HG03066 (cell line): ENCODE measurements around the gene SPRY1.

Experiments used
- ATAC-seq: cut with Tn5 transposase; IDR thresholded peaks from one replicate; pipeline ENCODE4 v1.9.1; 2021; ENCODE audit warnings: low read depth; ENCODE audit not compliant: unreplicated experiment

The SPRY1 gene

GRCh38 chr4:123406872-123407271 lies 10.3 kb downstream of the SPRY1 start:
- ATAC-seq, result no peak

- no peak for ATAC-seq
These were observed 12.0 kb downstream of the SPRY1 start for GRCh38 chr4:123408471-123409084.

- ATAC-seq, result no peak
These were observed 12.7 kb downstream of the SPRY1 start for GRCh38 chr4:123409334-123409733.

- ATAC-seq, result no peak
These were observed 14.9 kb downstream of the SPRY1 start for GRCh38 chr4:123411514-123411913.

- ATAC-seq, result peak; percentile 73
These were observed 15.5 kb downstream of the SPRY1 start for GRCh38 chr4:123412091-123412505.

- ATAC-seq, result no peak
These were observed 16.3 kb downstream of the SPRY1 start for GRCh38 chr4:123412700-123413512.

- no peak for ATAC-seq
These were observed 19.0 kb downstream of the SPRY1 start for GRCh38 chr4:123415576-123415975.

- ATAC-seq, result no peak
These were observed 19.4 kb downstream of the SPRY1 start for GRCh38 chr4:123415977-123416376.

- ATAC-seq, result no peak
These were observed 21.2 kb downstream of the SPRY1 start for GRCh38 chr4:123417813-123418212.

GRCh38 chr4:123418351-123418931 lies 21.8 kb downstream of the SPRY1 start:
- ATAC-seq, result peak; percentile 77

- ATAC-seq, result no peak
These were observed 23.5 kb downstream of the SPRY1 start for GRCh38 chr4:123419885-123420755.

GRCh38 chr4:123421227-123421936 lies 24.8 kb downstream of the SPRY1 start:
- ATAC-seq, result no peak

GRCh38 chr4:123421937-123422781 lies 25.6 kb downstream of the SPRY1 start:
- no peak for ATAC-seq

GRCh38 chr4:123423819-123424218 lies 27.2 kb downstream of the SPRY1 start:
- ATAC-seq, result no peak

GRCh38 chr4:123427951-123428350 lies 31.4 kb downstream of the SPRY1 start:
- no peak for ATAC-seq

- no peak for ATAC-seq
These were observed 33.4 kb downstream of the SPRY1 start for GRCh38 chr4:123430031-123430430.

- ATAC-seq, result no peak
These were observed 33.9 kb downstream of the SPRY1 start for GRCh38 chr4:123430501-123430900.

GRCh38 chr4:123433573-123433972 lies 37.0 kb downstream of the SPRY1 start:
- ATAC-seq, result no peak

- no peak for ATAC-seq
These were observed 37.4 kb downstream of the SPRY1 start for GRCh38 chr4:123433976-123434375.
